NCI-H1105 (cell line): Measurements from ENCODE around the gene C3.
"Not testable (repeated sequence)": the region's sequence is repeated elsewhere in the genome, so short reads cannot be mapped to it uniquely, and the experiment has no call there.

Source experiments
- DNase-seq: peaks from one replicate; lab custom pipeline; 2025; lab: John Stamatoyannopoulos, UW

The C3 gene

DNA sequence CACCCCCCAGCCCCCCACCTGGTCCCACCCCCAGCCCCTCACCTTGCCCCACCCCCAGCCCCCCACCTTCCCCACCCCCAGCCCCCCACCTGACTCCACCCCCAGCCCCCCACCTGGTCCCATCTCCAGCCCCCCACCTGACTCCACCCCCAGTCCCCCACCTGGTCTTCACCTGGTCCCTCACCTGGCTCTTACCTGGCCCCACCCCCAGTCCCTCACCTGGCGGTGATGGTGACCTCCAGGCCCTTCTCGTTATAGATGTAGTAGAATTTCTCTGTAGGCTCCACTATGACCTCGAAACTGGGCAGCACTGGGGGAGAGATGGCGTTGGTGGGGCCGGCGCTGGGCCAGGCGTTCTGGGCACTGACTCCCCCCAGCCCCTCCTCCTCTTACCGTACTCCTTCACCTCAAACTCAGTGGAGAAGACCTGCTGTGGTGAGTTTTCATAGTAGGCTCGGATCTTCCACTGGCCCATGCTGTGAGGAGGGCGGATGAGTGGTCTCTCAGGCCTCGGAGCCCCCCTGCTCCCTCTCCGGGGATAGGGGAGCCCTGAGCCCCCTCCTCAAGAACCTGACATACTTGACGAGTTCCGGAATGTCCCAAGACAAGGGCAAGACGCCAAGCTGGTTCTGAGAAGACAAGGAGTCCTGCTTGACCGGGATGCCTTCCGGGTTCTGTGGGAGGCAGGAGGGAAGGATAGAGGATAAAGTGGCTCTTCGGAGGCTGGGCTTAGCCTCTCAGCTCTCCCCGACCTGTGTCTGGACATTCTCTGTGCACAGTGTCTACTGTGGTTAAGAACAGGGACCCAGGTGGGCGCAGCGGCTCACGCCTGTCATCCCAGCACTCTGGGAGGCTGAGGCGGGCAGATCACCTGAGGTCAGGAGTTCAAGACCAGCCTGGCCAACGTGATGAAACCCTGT, 6.4 kb downstream of the C3 start:
- DNase-seq: no peak

DNA sequence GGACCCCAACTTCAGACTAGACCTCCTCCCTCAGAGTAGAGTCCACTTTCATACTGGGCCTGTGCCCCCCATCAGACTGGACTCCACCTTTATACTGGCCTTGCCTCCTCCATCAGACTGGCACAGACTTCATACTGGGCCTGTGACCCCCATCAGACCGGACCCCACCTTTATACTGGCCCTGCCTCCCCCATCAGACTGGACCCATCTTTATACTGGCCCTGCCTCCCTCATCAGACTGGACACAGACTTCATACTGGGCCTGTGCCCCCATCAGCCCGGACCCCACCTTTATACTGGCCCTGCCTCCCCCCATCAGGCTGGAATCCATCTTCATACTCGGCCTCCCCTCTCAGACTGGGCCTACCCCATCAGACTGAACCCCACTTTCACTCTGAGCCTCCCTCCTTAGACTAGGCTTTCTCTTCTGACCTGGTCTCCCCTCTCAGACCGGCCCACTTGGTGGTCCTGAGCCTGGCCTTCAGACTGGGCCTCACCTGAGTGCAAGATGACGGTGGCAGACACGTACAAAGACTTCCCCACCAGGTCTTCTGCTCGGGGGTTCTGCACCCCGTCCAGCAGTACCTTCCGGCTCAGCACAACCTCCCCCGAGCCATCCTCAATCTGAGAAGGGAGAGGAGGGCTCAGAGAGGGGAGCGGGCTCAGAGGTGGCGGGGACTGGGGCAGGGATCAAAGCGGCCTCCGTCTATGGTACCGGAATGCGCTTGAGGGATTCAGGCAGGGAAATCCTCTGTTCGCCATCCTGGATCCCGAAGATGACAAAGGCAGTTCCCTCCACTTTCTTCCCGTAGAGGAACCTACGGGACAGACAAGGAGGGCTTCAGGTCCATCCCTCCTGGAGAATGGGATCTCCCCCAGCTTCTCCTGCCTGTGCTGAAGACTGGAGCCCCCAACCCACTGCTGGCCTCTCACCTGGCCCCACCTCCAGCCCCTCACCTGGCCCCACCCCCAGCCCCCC, 7.5 kb downstream of the C3 start:
- no peak for DNase-seq

DNA sequence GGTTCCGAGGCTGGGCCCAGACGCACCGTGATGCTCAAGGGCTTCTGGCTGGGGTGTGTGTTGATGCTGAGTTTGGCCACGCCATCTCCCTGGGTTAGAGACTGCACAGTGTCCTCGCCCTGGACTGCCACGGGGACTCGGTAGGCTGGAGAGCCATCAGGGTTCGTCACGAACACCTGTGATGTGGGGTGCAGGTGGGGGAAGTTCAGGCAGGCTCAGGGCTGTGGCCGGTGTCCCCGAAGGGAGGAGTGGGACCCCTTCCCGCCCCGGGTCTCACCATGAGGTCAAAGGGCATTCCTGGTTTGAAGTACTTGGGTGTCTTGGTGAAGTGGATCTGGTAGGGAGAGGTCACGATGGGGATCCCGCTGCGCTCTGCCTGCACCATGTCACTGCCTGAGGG, 8.2 kb downstream of the C3 start:
- DNase-seq: no peak

DNA sequence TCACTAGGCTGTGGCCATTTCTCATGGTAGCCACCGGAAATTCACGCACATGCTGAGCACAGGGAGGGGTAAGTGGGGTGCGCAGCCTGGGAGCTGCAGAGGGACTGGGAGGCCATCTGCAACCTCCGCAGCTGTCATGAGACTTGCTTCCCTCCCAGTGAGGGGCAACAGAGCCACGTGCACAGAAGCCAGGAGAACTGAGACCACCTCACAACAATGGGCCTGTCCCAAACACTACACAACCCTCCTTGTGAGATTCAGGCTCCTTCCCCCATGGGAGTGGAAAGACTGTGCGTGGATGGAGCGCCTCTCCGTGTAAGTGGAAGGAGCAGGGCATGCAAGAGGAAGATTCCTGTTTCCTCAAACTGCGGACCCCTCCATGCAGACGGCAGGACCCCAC, 8.8 kb downstream of the C3 start:
- no peak for DNase-seq

DNA sequence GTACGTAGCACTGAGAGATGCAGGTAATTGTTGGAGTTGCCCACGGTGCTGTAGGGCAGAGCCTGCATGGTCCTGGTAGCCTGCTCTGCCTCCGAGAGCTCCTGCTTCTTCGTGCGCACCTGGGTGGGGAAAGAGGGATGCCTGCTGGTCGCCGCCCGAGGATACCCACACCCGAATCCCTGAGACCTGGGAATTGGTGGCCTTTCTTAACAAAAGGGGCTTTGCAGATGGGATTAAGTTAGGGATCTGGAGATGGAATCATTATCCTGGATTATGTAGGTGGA, 9.4 kb downstream of the C3 start:
- no peak for DNase-seq

DNA sequence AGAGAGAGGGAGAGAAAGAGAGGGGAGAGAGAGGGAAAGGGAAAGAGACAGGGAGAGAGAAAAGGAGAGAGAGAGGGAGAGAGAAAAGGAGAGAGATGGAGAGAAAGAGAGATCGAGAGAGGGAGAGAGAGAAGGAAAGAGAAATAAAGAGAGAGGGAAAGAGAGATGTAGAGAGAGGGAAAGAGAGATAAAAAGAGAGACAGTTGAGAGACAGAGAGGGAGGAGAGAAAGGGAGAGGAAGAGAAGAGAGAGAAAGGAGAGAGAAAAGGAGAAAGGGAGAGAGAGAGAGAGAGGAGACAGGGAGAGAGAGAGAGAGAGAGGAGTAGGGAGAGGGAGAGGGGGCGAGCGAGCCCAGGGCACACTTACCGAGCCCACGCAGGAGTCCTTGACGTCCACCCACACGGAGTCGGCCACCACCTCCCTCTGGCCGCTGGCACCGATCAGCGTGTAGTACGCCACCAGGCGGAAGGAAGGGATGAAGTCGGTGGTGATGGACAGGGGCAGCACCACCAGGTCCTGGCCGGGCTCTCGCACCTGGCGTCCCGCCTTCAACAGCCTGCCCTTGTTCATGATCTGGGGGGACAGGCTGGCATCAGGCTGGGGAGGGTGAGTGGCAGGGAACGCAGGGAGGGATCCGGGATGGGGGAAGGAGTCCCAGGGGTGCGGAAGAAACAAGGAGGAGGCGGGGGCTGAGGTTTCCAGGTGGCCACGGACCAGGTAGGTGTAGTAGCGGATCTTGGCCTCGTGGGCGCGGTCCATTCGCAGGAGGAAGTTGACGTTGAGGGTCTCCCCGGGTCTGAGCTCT, 10.0 kb downstream of the C3 start:
- no peak for DNase-seq

DNA sequence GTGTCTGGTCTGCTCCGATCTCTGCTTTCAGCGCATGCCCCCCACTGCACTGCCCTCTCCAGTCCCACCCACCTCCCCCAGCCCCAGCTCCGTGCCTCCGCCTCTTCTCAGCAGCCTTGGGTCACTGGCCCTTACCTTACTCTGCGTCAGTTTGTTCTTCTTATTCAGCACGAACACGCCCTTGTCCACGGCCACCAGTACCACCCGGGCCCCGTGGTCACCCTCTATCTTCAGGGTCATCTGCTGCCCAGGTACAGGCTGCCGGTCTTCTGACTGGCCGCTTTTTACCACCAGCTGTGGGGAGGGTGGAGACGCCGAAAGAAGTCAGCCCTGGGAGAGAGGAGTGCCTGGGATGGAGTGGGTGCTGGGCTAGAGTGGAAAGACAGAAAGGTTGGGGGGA, 10.9 kb downstream of the C3 start:
- no peak for DNase-seq

DNA sequence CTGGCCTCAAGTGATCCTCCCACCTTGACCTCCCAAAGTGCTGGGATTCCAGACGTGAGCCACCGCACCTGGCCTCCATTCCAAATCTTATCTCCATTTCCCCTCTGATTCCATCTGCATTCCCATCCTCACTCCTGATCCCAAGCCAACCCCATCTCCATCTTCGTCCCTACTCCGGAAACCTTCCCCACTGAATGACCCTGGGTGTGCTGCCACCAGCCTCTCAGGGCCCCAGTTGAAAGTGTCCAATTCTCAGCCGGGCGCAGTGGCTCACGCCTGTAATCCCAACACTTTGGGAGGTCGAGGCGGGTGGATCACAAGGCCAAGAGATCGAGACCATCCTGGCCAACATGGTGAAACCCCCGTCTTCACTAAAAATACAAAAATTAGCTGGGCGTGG, 11.5 kb downstream of the C3 start:
- DNase-seq: not testable (repeated sequence)

DNA sequence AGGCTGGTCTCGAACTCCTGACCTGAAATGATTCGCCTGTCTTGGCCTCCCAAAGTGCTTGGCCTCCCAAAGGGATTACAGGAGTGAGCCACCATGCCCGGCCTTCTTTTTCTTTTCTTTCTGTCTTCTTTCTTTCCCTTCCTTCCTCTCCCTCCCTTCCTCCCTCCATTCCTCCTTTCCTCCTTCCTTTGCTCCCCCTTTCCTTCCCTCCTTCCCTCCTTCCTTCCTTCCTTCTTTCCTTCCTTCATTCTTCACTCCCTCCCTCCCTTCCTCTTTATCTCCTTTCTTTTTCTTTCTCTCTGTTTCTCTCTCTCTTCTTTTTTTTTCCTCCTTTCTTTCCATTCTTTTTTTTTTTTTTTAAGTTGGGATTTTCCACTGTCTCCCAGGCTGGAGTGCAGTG, 12.1 kb downstream of the C3 start:
- no peak for DNase-seq

DNA sequence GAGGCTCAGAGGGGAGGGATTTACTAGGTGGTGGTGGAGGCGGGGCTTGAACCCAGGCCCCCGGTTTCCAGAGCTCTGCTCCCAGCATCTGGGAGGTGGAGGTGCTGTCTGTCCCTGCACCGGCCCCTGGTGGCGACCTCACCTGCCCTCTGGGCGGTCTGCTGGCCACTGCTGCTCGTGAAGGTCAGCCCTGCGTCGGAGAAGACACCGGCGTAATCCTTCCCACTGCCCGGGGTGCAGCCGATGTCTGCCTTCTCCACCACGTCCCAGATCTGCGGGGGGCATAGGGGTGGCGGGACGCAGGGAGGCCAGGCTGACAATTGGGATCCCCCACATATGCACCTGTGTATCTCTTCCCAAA, 12.8 kb downstream of the C3 start:
- DNase-seq: no peak

DNA sequence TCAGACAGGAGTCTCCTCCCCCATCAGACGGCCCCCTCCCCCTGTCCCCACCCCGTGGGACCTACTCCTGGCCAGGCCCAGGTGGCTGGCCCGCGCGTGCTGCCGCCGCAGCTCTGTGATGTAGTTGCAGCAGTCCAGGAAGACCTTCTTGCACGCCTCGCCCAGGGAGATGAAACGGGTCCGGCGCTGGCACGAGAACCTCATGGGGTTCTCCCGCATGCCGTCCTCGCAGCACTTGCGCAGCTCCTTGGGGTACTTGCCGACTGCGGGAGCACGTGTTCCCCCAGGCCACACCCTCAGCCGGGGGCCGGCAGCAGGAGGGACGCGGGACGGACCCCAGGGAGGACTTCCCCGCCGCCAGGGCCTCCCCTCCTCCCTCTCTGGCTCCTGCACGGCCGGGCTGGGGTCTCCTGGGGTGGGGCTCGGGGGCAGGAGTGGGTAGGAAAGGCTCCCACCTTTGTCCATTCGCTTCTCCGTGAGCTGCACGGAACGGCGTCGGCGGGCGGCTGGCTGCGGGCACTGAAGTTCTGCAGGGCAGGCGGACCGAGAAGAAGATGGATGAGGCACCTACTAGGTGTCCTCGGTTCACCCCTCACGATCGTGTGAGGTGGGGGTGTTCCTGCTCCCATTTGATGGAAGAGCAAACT, 13.3 kb downstream of the C3 start:
- no peak for DNase-seq

DNA sequence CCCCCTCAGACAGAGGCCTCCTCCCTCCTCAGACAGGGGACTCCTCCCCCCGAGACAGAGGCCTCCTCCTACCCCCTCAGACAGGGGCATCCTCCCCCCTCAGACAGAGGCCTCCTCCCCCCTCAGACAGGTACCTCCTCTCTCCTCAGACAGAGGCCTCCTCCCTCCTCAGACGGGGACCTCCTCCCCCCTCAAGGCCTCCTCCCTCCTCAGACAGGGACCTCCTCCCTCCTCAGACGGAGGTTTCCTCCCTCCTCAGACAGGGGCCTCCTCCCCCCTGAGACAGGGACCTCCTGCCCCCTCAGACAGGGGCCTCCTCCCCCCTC, 13.9 kb downstream of the C3 start:
- no peak for DNase-seq

DNA sequence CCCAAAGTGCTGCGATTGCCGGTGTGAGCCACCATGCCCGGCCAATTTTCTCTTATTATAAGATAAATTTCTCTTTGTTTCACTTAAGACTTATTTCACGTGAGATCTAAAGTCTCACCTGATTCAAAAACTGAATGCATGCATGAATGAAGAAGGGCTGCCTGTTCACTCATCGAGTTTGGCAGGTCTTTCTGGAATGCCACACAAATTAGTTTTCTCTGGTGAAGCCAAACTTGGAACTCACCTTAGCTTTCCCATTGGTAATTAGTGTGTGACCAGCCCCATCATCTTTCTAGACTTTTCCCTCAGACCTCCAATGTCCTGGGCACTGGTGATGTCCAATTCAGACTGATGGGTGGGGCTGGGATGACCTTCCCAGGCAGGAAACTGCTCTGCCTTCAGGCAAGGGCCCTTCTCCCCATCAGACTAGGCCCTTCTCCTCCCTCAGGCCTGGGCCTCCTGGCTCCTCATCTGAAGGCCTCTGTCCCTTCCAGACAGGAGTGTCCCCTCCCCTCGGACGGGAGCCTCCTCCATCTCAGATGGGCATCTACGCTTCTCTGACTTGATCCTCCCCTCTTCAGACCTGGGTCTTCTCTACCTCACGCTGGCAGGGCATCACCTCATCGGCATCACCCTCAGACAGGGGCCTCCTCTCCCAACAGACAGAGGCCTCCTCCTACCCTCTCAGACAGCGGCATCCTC, 14.4 kb downstream of the C3 start:
- no peak for DNase-seq

DNA sequence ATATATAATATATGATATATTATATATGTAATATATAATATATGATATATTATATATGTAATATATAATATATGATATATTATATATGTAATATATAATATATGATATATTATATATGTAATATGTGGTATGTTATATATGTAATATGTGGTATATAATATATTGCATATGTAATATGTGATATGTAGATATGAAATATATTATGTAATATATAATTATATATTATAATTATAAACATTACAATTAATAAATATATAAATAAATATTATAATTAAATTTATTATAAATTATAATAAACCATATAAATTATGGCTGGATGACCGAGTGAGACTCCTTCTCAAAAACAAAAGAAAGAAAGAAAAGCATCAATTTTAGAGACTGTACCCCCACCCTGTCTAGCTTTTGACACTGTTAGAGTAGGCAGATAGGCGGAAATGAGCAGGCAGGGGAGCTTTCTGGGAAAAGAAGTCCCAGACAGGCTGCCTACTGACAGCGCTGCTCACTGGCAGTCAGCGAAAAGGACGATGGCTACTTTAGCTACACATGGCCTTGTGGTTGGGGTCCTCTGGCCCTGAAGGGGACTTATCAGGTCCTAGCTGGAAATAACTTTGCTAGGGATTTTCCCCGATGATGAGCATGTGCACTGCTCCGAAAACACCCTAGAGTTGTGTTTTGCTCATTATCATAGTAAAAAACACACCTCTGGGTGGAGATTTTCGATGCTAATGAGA, 19.7 kb downstream of the C3 start:
- no peak for DNase-seq

DNA sequence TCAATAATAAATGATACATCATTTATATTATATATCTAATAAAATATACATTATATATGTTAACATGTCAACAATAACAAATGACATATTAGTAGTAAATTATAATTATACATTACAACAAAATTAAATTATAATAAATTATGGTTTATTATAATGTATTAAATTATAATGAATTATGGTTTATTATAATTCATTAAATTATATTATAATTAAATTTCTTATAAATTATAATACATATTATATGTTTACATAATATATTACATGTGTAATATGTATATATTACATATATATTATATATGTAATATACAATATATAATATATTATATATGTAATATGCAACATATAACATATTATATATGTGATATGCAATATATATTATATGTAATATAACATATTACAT, 20.5 kb downstream of the C3 start:
- DNase-seq: no peak

DNA sequence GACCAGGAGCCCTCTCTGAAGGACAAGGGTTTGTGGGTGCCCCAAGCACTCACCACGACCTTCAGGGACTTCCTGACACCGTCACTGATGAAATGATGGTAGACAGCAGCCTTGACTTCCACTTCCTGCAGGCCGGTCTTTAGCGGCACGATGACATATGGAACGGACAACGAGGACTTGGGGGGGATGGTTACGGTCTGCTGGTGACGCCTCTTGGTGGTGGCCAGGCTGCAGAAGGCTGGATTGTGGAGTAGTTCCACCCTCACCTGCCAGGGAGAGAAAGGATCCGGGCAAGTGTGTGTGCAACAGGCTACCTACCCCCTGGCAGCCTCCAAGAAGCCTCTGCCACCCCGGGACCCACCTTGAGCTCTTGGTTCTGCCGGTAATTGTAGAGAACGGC, 23.2 kb downstream of the C3 start:
- no peak for DNase-seq

DNA sequence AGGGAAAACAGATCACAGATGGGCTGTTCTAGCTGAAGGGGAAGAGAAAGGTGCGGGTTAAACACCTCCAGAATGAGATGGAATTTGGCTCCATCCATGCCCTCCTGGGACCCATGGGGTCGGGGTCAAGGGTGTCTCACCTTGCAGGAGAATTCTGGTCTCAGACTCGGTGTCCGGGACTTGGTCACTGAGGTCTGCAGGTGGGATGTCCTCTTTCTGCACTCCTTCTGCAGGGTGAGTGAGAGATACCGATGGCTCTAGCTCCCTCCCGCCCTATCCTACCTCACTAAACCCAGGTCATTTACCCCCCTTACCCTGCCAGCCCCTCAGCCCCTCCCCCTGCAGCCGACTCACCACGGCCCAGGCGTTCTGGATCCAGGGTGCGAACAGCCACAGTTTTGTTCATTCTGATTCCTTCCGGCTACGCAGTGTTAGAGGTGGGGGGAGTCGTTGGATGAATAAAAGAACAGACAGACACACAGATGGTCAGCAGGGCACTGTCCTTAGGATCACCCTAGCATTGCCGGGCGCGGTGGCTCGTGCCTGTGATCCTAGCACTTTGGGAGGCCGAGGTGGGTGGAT, 24.1 kb downstream of the C3 start:
- DNase-seq: no peak

DNA sequence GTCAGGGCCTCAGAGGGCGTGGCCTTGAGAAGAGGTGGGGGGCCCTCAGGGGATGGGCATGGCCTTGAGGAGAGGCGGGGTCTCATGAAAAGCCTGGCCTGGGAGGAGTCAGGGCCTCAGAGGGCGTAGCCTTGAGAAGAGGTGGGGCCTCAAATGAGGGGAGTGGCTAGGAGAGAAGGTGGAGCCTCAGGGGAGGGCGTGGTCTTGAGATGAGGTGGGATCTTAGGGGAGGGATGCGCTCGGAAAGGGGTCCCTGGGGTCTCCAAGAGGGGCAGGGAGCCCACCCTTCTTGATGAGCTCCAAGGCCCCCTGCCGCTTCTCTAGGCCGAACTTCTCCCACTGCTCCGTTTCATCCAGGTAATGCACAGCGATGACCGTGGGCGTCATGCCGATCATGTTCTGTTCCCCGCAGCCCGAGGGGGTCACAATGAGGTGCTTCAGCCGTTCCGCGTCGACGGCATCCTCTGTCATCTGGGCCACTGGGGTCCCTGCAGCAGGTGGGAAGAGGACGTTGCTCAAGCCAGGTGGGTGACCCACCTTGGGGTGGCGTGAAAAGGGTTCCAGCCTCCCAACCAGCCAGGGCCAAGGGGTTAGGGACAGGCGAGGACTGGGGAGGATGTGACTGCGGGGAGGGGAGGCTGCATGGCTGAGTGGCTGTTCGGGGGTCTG, 26.2 kb downstream of the C3 start:
- DNase-seq: no peak

DNA sequence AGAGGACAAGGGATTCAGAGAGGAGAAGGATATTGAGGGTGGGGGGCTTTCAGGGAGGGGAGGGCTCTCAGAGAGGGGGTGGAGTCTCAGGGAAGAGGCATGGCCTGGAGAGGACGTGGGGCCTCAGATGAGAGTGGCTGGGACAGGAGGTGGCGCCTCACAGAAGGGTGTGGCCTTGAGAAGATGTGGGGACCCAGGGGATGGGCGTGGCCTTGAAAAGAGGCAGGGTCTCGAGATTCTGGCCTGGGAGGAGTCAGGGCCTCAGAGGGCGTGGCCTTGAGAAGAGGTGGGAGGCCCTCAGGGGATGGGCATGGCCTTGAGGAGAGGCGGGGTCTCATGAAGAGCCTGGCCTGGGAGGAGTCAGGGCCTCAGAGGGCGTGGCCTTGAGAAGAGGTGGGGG, 26.8 kb downstream of the C3 start:
- no peak for DNase-seq

DNA sequence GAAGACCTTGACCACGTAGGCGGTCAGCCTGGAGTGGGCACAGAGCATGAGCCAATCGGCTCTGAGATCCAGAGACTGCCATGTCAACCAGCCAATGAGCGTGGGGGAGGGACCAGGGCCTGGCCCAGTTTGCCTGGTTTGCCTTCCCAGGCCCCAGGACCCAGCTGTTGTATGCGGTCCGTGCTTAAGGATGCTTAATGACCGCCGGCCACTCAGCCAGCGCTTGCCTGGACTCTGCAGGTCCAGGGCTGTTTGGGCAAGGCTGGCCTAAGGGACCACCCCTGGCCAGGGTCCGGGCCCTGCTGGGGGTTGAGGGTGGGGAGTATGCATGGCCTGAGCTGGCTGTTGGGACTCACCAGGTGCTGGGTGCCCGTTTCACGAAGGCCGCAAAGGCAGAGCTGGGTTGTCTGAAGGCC, 27.4 kb downstream of the C3 start:
- DNase-seq: no peak
